ENCODE data around the gene PSMC5.
A peak's percentile ranks its signal among the peaks of the same experiment; 100 is the strongest.

Gene PSMC5

DNA sequence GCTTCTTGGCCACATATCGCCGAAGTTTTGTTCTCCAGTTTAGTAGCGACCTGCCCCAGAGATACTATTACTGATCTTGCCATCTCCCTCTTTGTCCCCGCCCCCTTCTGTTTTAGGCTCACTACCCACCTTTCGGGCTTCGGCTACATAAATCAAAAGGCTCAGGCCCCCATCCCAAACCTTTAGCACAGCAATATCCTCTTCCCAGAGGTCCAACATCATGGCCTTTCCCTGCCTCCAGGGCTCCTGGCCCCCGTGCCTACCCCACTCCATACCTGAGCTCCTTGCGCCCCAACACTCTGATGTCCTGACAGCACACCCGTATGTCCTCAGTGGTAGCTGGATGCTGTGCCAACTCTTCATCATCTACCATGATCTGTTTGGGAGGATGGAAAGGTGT is 2.9 kb upstream of the PSMC5 start:
- TF ChIP-seq Cebpa-rat (IDR thresholded peaks at IDR 0.05), result no peak
- Histone ChIP-seq H4K20me1 (peaks cover 15 to 87% (median 45%) of the 10 kb centered on the region in 11 experiments; a peak in 18 of 22 replicates), H3K27me3 (no peaks in the 10 kb centered on the region), H3K9me3 (replicated peaks in 1 of 11) (no peaks in the 10 kb centered on the region), H3K4me1 (peaks cover 61 to 83% (median 75%) of the 10 kb centered on the region in 10 experiments), H3K27ac (peak overlapping the region in 2 of 11 experiments; percentile 9 to 12; a peak in 1 of 22 replicates), H3K36me3 (peaks cover 69 to 81% (median 77%) of the 10 kb centered on the region in 11 experiments), H3K9ac (no peak overlapping the region; a peak in 1 of 22 replicates), H3K4me2 (peak overlapping the region; percentile 80 to 98 (median 91); a peak in 13 of 22 replicates), H3K4me3 (no peak overlapping the region; a peak in 1 of 20 replicates)

DNA sequence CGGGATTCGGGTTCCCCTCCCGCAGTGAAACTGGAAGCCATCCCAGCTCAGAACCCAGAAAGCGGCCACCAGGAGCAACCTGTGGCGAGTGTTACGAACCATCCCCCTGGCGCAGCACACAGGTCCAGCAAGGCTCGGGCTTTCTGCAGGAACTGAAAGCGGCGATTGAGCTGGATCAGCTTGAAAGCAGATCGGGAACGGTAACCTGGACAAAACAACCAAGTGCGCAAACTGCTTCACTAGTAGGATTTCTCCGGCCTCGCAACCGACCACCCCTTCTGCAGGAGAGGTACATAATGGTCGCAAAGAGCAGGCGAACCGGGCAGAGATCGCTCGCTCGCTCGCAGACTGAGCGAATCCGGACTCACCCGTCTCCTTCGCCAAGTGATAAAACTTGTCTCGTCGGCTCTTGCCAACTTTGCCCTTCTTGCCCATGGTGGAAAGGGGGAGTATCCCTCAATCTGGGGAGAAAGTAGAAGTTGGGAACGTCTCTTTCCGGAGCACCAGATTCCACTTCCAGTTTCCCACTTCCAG is 696 bp upstream of the PSMC5 start:
- Histone ChIP-seq H4K20me1 (peaks cover 11 to 89% (median 50%) of the 10 kb centered on the region in 11 experiments; a peak in 17 of 22 replicates), H3K4me2 (peak overlapping the region; percentile 80 to 98 (median 91)), H3K4me1 (peaks cover 48 to 83% (median 76%) of the 10 kb centered on the region in 10 experiments), H3K9me3 (replicated peaks in 1 of 11) (no peaks in the 10 kb centered on the region), H3K36me3 (peaks cover 71 to 81% (median 77%) of the 10 kb centered on the region in 11 experiments), H3K4me3 (peak overlapping the region; percentile 66 to 93 (median 82)), H3K27me3 (no peaks in the 10 kb centered on the region), H3K27ac (peak overlapping the region; percentile 90 to 99 (median 97)), H3K9ac (peak overlapping the region; percentile 85 to 97 (median 94))
- TF ChIP-seq Cebpa-rat (IDR thresholded peaks at IDR 0.05), result no peak

DNA sequence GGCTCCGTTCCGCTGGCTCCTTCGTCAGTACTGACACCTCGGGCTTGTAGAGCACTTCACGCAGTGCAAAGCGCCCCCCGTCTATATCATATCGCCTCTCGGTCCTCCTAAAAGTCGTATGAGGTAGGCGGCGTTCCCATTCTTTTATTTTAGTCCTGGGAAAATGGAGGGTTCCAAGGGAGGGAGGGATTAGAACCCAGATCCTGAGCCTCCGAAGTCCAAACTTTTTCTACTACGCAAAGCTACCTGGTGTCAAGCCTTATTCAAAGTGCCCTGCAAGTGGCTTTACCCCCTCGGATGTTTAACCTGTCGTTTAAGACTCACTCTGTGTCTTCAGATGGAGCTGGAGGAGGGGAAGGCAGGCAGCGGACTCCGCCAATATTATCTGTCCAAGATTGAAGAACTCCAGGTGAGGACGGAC is 580 bp downstream of the PSMC5 start:
- H3K9ac ChIP-seq, result peak overlapping the region; percentile 85 to 97 (median 94)
- TF ChIP-seq Cebpa-rat (IDR thresholded peaks at IDR 0.05), result no peak
- H3K4me3 ChIP-seq, result peak overlapping the region; percentile 66 to 93 (median 82)
- no peaks in the 10 kb centered on the region for H3K27me3 ChIP-seq
- H3K36me3 ChIP-seq, result peaks cover 71 to 81% (median 77%) of the 10 kb centered on the region in 11 experiments
- peak overlapping the region; percentile 90 to 99 (median 97) for H3K27ac ChIP-seq
- peaks cover 0 to 89% (median 50%) of the 10 kb centered on the region in 11 experiments; a peak in 15 of 22 replicates for H4K20me1 ChIP-seq
- H3K4me1 ChIP-seq, result peaks cover 47 to 82% (median 74%) of the 10 kb centered on the region in 10 experiments
- no peaks in the 10 kb centered on the region for H3K9me3 ChIP-seq (replicated peaks in 1 of 11)
- peak overlapping the region; percentile 80 to 96 (median 92) for H3K4me2 ChIP-seq

DNA sequence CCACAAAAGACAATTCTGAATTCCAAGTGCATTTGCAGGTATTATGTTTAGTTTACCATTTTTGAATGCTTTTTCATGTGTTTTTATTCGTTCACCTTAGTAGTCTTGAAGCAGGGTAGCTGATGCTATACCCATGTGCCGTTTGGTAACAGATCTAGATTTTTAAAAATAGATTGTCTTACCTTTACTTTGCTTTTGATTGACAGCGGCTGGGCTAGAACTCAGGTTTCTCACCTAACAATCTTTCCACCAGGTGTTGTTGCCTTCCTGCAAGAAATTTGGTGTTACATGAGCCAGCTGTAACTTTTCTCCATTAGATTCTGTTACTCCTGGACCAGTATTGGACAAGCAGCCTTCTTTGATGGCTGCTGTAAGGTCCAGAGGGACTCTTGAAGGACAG is 1.7 kb downstream of the PSMC5 start:
- Histone ChIP-seq H3K27ac (no peak overlapping the region; a peak in 1 of 22 replicates), H3K9me3 (replicated peaks in 1 of 11) (no peaks in the 10 kb centered on the region), H4K20me1 (peaks cover 0 to 89% (median 58%) of the 10 kb centered on the region in 11 experiments; a peak in 15 of 22 replicates), H3K27me3 (no peaks in the 10 kb centered on the region), H3K36me3 (peaks cover 71 to 81% (median 77%) of the 10 kb centered on the region in 11 experiments), H3K4me3 (peak overlapping the region in 9 of 10 experiments; percentile 72 to 93 (median 82); a peak in 16 of 20 replicates), H3K4me1 (peaks cover 51 to 84% (median 76%) of the 10 kb centered on the region in 10 experiments), H3K4me2 (peak overlapping the region; percentile 80 to 96 (median 92)), H3K9ac (peak overlapping the region in 6 of 11 experiments; percentile 2 to 96 (median 92); a peak in 4 of 22 replicates)
- no peak for TF ChIP-seq Cebpa-rat (IDR thresholded peaks at IDR 0.05)

DNA sequence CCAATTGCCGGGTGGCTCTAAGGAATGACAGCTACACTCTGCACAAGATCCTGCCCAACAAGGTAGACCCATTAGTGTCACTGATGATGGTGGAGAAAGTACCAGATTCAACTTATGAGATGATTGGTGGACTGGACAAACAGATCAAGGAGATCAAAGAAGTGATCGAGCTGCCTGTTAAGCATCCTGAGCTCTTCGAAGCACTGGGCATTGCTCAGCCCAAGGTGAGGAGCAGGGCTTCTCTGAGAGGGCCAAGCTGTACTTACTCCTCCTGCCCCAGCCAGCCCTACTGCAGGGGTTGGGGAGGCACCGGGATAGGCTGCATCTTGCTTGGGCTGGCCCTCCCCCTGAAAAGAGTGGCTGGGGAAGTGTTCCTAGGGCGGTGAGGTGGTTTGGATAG is 3.0 kb downstream of the PSMC5 start:
- peak overlapping the region in 1 of 11 experiments; percentile 50; a peak in 2 of 22 replicates for H3K9ac ChIP-seq
- peaks cover 3 to 90% (median 62%) of the 10 kb centered on the region in 11 experiments; a peak in 19 of 22 replicates for H4K20me1 ChIP-seq
- peak overlapping the region in 3 of 11 experiments; percentile 80 to 89 (median 88); a peak in 2 of 22 replicates for H3K4me2 ChIP-seq
- no peaks in the 10 kb centered on the region for H3K9me3 ChIP-seq (replicated peaks in 1 of 11)
- peaks cover 56 to 84% (median 76%) of the 10 kb centered on the region in 10 experiments for H3K4me1 ChIP-seq
- peaks cover 66 to 80% (median 75%) of the 10 kb centered on the region in 11 experiments for H3K36me3 ChIP-seq
- TF ChIP-seq Cebpa-rat (IDR thresholded peaks at IDR 0.05), result no peak
- no peak overlapping the region for H3K4me3 ChIP-seq
- no peak overlapping the region for H3K27ac ChIP-seq
- no peaks in the 10 kb centered on the region for H3K27me3 ChIP-seq

DNA sequence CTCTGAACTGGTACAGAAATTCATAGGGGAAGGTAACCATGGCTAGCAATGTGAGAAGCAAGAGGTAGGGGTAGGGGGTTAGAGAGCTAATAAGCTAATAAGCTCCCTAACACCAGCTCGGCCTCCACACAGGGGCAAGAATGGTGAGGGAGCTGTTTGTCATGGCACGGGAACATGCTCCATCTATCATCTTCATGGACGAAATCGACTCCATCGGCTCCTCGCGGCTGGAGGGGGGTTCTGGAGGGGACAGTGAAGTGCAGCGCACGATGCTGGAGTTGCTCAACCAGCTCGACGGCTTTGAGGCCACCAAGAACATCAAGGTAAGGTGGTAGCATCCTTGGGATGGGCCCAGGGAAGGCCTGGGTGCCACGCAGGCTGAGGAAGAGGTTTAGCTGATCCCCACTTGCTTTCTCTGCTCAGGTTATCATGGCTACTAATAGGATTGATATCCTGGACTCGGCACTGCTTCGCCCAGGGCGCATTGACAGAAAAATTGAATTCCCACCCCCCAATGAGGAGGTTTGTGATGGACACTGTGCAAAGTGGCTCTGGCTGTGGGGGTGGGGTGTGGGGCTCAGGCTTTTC is 3.8 kb downstream of the PSMC5 start:
- peak overlapping the region in 9 of 11 experiments; percentile 10 to 46 (median 34); a peak in 11 of 22 replicates for H3K9ac ChIP-seq
- H3K27me3 ChIP-seq, result no peaks in the 10 kb centered on the region
- no peaks in the 10 kb centered on the region for H3K9me3 ChIP-seq (replicated peaks in 1 of 11)
- H3K4me2 ChIP-seq, result peak overlapping the region in 10 of 11 experiments; percentile 32 to 72 (median 67); a peak in 19 of 22 replicates
- peaks cover 67 to 80% (median 76%) of the 10 kb centered on the region in 11 experiments for H3K36me3 ChIP-seq
- peaks cover 54 to 84% (median 76%) of the 10 kb centered on the region in 10 experiments for H3K4me1 ChIP-seq
- peak overlapping the region in 5 of 11 experiments; percentile 16 to 49 (median 42); a peak in 8 of 22 replicates for H3K27ac ChIP-seq
- H4K20me1 ChIP-seq, result peaks cover 10 to 90% (median 69%) of the 10 kb centered on the region in 11 experiments; a peak in 19 of 22 replicates
- H3K4me3 ChIP-seq, result no peak overlapping the region
- TF ChIP-seq Cebpa-rat (IDR thresholded peaks at IDR 0.05), result no peak

DNA sequence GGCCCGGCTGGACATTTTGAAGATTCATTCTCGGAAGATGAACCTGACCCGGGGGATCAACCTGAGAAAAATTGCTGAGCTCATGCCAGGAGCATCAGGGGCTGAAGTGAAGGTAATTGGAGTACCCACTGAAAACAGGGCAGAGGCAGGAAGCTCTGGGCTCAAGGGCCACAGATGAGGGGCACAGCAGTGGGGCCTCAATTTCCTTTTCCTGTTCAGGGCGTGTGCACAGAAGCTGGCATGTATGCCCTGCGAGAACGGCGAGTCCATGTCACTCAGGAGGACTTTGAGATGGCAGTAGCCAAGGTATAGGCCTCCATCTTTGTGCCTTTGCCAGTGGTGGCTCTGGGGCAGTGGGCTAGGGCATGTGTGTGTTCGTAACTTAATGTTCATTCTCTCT is 4.3 kb downstream of the PSMC5 start:
- no peak for TF ChIP-seq Cebpa-rat (IDR thresholded peaks at IDR 0.05)
- Histone ChIP-seq H3K27ac (peak overlapping the region in 5 of 11 experiments; percentile 16 to 49 (median 42); a peak in 9 of 22 replicates), H3K9ac (peak overlapping the region in 10 of 11 experiments; percentile 1 to 46 (median 32); a peak in 12 of 22 replicates), H3K27me3 (no peaks in the 10 kb centered on the region), H3K4me3 (no peak overlapping the region; a peak in 1 of 20 replicates), H4K20me1 (peaks cover 13 to 90% (median 74%) of the 10 kb centered on the region in 11 experiments; a peak in 19 of 22 replicates), H3K4me2 (peak overlapping the region; percentile 5 to 72 (median 67); a peak in 20 of 22 replicates), H3K36me3 (peaks cover 72 to 84% (median 80%) of the 10 kb centered on the region in 11 experiments), H3K9me3 (replicated peaks in 1 of 11) (no peaks in the 10 kb centered on the region), H3K4me1 (peaks cover 50 to 84% (median 78%) of the 10 kb centered on the region in 10 experiments)

DNA sequence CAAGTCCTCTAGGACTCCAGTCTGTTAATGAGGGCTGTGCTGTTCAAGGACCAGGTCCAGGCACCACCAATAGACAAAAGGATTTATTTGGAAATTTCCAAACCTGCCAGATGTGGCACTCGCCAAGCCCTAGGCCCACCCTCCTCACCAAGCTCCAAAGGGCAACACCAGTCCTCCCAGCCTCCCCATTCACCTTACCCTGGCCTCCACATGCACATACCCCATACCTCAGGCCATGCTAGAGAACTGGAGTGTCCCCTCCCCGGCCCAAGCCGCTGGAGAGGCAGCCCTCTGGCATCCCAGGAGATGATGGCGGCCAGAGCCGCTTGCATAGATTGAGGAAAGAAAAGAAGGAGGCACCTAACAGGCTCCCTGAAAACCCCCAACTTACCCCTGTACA is 4.8 kb downstream of the PSMC5 start:
- Histone ChIP-seq H3K4me1 (peaks cover 50 to 89% (median 83%) of the 10 kb centered on the region in 10 experiments), H3K4me2 (peak overlapping the region; percentile 5 to 72 (median 67); a peak in 18 of 22 replicates), H4K20me1 (peaks cover 18 to 94% (median 79%) of the 10 kb centered on the region in 11 experiments; a peak in 20 of 22 replicates), H3K4me3 (no peak overlapping the region), H3K27me3 (no peaks in the 10 kb centered on the region), H3K9me3 (replicated peaks in 1 of 11) (no peaks in the 10 kb centered on the region), H3K9ac (peak overlapping the region in 5 of 11 experiments; percentile 1 to 43 (median 15); a peak in 5 of 22 replicates), H3K27ac (peak overlapping the region in 4 of 11 experiments; percentile 18 to 49 (median 32); a peak in 6 of 22 replicates), H3K36me3 (peaks cover 77 to 89% (median 86%) of the 10 kb centered on the region in 11 experiments)
- TF ChIP-seq Cebpa-rat (IDR thresholded peaks at IDR 0.05), result no peak

Measured in BLaER1 treated with 17β-estradiol and CSF1 and Interleukin-3, amounts not matched to agents 10 nM and 100 nM (cell line).